Colon (tissue), 2 donors: ENCODE data around the gene FAM193A.
"Not testable (repeated sequence)": the region's sequence is repeated elsewhere in the genome, so short reads cannot be mapped to it uniquely, and the experiment has no call there.

Experiments used
- FAIRE-seq: peaks from 2 replicates; lab custom pipeline; 2012; peaks lifted over from hg19 to GRCh38; lab: Jason Lieb, UNC
- donor health status: control.
- donor health status: control.

The FAM193A gene

GRCh38 chr4:2731907-2732317, 195.5 kb downstream of the FAM193A start:
- no peak for FAIRE-seq

- FAIRE-seq: no peak
Observed at GRCh38 chr4:2732526-2732925, 196.1 kb downstream of the FAM193A start.

DNA sequence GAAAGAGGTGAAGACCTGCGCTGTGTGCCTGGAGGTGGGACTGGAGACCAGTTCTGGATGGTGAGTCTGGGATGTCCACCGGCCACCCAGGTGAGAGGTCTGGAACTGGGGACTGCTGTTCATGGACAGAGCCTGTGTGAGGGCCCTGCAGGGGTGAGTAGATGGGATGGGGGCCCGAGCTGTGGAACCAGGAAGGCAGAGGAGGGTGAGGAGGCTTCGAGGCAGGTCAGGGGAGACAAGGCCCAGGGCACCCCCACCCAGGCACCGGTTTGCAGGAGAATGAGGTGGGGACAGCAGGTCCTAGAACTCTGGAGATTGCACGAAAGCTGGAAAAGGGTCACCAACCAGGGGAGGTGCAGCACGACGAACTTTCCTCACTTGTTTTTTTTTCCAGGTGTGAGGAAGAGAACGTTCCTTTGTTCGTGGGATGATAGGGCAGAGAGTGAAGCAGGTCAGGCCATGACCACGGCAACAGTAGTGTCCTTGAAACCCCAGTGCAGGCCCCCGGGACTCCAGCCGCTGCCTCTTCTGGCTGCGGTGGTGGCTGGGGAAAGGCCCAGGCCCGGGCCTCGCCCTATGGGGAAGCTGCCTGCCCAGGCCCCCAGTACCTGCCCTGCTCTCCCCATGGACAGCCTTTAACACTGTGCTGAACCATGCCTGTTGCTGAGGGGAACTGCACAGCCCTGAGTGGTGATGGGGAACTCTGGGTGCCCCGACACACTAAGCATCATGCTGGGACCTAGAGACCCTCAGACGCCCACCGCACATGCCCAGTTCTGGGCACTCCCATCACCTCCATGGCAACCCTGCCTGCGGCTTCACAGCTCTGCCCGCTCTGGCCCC, 196.8 kb downstream of the FAM193A start:
- no peak for FAIRE-seq

DNA sequence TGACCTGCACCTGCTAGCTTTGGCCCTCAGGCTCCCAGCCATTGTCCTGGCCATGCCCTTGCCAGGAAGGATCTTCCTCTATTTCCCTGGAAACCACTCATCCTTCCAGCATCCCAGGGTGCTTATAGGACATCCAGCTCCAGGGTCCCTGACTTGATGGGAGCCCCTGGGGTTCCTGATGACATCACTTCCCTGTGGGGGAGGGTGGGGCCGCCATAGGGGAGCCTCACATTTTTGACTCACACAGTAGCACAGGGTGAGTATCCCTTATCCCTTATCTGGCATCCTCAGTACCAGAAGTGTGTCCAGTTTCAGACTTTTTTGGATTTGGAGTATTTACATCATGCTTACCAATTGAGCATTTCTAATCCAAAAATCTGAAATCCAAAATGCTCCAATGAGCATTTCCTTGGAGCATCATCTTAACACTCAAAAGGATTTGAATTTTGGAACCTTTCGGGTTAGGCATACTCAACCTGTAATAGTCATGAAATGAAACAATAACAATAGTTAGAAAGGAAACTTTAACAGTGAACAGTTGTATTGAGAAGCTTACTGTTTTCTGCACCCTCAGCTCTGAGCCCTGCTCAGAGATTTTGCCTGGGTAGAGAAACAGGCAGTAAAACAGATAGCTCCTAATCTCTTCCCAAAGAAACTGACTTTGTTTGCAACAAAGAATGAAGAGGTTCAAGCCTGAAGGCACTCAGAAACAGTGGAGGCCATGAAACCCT, 197.6 kb downstream of the FAM193A start:
- FAIRE-seq: no peak

DNA sequence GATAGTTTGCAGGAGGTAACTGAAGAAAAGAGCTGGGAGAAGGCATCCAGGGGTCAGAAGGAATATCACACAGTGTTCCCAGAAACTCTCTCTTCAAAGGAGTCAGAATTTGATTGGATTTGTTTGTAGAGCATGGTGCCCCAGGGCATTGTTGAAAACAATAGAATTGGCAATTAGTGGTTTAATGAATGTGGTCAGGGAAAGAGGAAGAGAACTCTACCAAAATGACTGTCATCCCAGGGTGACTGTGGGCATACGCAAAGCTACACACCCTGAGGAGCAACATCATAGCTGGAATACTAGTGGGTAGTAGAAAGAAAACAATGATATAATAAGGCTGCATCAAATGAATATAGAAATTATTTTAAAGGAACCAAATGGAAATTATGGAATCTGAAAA, 198.2 kb downstream of the FAM193A start:
- FAIRE-seq: no peak

GRCh38 chr4:2735869-2736268, 199.4 kb downstream of the FAM193A start:
- no peak for FAIRE-seq

DNA sequence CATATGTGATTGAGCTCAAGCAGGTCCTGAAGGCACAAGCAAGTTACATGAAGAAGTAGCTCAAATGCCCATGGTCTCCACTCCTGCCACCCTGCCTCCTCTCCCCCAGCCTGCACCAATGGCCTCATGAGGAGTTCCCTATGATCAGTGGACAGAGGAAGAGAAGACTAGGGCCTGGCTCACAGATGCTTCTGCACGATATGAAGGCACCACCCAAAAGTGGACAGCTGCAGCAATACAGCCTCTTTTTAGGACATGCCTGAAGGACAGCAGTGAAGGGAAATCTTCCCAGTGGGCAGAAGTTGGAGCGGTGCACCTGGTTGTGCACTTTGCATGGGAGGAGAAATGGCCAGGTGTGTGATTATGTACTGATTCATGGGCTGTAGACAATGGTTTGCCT, 201.8 kb downstream of the FAM193A start:
- FAIRE-seq: not testable (repeated sequence)

DNA sequence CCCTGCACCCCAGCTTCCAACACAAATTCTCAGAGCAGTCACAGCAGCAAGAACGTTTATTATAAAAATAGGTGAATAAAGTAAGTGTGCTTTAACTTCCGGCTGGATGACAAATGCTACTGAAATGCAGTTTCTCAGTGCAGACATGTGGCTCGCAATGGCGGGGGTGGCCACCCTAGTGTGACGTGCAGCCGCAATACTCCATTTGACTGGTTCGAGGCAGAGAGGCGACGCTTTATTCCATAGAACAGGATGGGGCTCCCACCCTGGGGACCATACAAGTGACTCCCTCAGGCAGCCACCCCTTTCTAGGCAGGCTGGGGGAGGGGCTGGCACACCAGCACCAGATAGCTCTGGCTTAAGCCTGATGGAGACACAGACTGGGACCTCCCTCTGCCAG, 205.2 kb downstream of the FAM193A start:
- FAIRE-seq: no peak

DNA sequence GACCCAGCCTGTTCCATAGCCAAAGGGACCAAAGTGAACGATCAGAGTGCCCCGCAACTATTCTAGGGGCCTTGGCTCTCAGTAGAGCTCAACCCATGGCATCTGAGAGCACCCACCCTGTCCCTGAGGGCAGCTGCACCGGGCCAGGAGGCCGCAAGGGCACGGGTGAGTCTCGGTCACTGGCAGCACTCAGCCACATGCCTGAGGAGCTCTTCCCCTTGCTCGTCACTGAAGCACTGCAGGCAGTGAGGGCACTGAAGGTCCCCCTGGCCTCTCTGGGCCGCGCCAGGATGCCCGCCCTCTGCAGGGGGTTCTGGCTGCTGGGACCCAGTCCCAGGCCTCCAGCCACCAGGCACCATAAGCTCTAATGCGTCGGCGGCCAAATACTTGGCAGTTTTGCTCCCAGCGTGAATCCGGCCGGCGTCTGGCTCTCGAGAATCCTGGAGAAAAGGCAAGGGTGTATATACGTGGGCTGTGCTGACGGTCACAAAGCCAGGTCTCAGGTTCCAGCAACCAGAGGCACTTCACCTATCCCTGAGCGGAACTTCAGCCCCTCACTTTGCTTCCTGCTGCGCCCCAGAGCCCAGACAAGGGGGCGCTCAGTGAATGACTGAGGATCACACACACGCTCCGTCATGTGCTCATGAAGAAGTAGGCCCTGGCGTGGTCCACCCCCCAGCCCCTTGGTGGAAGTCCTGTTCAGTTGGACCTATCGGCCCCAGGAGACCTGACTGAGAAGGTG, 205.8 kb downstream of the FAM193A start:
- no peak for FAIRE-seq

GRCh38 chr4:2742823-2743517, 206.5 kb downstream of the FAM193A start:
- FAIRE-seq: no peak

GRCh38 chr4:2743518-2744445, 207.3 kb downstream of the FAM193A start:
- no peak for FAIRE-seq

DNA sequence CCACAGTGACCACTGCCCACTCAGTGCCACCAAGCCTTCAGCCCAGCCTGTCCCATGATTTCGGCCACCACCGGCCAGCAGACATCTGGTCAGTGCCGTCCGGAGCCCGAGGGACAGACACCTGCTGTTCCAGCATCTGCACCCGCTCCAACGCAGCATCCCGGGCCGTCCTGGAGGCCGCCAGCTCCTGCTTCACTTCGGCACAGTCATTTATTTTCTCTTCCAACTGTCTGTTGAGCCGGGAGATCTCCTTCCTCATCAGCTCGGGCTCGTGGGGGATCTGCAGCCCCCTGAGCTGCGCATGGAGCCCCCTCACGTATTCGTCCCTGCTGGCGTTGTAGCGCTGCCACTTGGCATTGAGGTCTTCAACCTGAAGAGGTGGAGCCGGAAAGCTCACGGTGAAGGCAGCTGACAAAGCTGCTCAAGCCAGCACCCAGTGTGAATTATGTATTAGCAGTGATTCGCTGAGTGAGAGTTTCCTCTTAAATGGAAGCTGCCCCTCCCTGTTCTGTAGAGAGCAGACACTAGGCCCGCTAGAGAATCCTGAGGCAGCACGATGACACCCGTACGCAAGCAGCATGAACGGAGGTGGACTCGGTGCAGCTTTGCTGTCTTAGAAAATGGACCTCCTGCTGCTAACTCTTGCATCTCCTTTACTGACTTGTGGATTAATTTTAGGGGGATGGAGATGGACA, 208.3 kb downstream of the FAM193A start:
- no peak for FAIRE-seq

DNA sequence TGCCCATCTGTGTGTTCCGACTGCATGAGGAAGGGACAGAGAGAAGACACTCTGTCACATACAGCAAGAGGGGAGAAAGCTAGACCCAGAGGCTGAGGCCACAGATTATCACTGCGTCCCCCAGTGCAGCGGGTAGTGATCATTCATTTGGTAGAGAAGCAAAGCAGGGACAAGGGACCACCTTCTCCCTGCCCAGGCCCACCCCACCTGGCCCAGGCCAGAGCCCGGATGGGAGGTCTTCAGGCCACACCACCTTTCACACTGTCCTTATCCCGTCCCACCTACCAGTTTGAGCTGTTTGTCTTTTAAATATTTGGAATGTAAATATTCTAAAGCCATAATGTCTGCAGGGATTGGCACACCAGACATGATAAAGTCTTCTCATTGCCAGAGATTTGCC, 209.1 kb downstream of the FAM193A start:
- FAIRE-seq: no peak

GRCh38 chr4:2745981-2746806, 209.7 kb downstream of the FAM193A start:
- FAIRE-seq: no peak

DNA sequence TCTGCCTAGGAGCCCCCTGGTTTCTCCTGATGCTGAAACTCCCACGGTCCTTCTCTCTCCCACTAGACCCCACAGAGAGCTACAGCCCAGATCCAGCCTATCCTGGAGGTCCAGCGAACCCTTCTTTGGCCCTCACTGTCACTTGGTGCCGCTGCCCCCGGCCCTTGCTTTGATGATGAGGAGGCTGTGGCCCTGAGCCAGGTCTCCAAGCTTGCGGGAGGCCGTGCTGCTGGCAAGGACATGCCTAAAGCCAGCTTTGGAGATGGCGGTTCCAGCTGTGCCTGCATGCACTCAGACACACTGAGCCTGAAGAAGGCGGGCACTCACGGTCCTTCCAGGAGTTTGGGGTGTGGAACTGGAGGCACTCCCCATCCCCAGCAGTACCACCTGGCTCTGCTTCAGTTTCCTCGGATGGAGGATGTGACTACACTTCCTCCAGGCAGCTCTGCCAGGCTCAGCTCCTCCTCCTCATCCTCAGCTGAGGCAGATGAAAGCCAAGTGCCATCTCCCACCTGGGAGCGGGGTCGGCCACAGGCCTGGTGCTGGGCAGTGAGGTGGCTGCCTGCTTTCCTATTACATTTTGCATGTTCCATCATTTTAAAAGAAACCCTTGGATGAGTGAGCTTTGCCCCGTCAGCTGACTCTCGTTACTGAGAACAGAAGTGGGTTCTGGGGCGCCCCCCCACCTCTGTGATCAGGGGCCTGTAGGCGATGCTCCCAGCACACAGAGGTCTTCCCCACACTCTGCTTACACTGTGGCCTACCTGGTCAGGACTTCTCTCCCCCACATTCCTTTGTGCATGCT, 210.6 kb downstream of the FAM193A start:
- no peak for FAIRE-seq

- no peak for FAIRE-seq
Observed at GRCh38 chr4:2750719-2751605, 214.5 kb downstream of the FAM193A start.

DNA sequence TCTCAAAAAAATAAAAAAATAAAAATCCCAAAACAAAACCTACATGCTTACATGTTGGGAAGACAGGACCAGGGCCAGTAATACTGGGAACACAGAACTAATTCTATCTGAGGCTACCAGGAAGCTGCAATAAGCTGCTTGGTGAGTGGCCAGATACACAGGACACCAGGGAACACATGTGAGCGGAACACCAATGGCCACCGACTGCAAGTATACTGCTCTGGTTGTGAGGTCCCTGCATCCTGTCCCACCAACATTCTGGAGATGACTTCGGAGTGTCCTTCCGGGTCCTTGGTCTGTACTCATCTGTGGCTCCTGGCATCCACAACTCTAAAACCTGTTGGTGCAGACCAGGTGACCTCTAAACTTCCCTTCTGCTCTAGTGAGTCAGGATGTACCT, 217.0 kb downstream of the FAM193A start:
- no peak for FAIRE-seq
